Epithelial cell of umbilical artery (primary cell): ENCODE data around the gene UBA6. TPM values are rescaled to one million over a fixed set of nuclear protein-coding genes. Genes with fewer than 3 reads are reported as not detected.

ENCODE experiments used
- total RNA-seq: library from RNA; depleted of rRNA; stranded (reverse); fragments of >200 nt; gene quantifications from 2 replicates; pipeline ENCODE4 v1.2.3, GENCODE V29; 2014

UBA6 gene
- total RNA-seq = 163 and 323 TPM in 2 replicates

DNA sequence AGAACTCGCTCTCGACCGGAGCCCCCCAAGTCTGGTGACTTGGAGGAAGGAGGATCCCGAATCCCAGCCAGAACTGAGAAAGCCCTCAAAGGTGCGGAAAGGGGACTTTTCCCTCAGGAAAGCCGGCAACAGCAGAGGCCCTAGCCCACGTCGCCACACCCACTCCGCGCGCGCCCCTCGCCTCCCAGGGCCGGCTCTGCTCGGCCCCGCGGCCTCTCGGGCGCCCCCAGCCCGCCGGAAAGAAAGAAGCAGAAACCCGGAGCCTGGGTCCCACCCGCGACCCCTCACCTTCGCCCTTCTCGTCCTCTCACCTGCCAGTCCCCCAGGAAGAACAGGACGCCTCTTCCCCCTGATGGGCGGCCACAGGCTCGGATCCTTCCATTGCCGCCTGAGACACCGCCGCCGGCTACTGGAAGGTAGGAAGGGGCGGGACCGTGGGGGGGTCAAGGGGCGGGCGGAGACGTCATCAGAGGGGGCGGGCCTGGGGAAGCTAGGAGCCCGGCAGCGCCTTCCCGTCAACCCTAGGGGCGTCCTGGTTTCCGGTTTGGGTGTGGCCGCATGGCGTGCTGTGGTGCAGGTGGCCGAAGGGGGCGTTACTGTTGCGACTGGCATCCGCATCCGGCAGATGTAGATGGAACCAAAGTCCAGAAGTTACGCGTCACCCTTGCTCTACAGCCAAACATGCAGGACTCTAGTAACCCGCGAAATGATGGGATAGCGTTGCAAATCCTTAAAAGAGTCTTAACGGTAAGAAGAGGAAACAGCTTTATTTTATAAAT, at the start of gene UBA6:
TSS of gene UBA6 (minus strand) at position 418 of the 779 bp plus-strand sequence. CDS start at position 382, 36 bp downstream.

Other genes with a start within 250 kb of the UBA6 start
- gene CENPC, start 155.7 kb downstream of the UBA6 start, total RNA-seq = 13.3 and 14.1 TPM in 2 replicates
- gene STAP1, start 142.4 kb downstream of the UBA6 start, total RNA-seq = not detected in 2 replicates
- gene GNRHR, start 53.2 kb upstream of the UBA6 start, total RNA-seq = not detected in 2 replicates
- not detected in 2 replicates for gene TMPRSS11D, start 182.8 kb upstream of the UBA6 start, total RNA-seq